Fibroblast of lung (primary cell): ENCODE data around the gene PIM2. TPM values are rescaled to one million over a fixed set of nuclear protein-coding genes. Genes with fewer than 3 reads are reported as not detected.
A peak's percentile ranks its signal among the peaks of the same experiment; 100 is the strongest.

Experiments
- DNase-seq, 2 donors: peaks; one replicate each; pipeline versions ENCODE4 v3.0.0 to v3.0.0-alpha.2; 2010; ENCODE audit warnings: low read depth in 2 of 2
- H2AFZ ChIP-seq: 2 replicates; pipeline ENCODE4 v1.5.1; 2012; ENCODE audit warnings: low read length, control low read depth, inconsistent platforms
- H3K27ac ChIP-seq: 2 replicates; pipeline ENCODE4 v1.5.1; 2011; ENCODE audit warnings: low read length, control low read depth; ENCODE audit not compliant: insufficient read depth
- H3K27me3 ChIP-seq: 2 replicates; pipeline ENCODE4 v1.5.1; 2011; ENCODE audit warnings: mild to moderate bottlenecking, low read length; ENCODE audit not compliant: control insufficient read depth, insufficient read depth
- H3K36me3 ChIP-seq: 2 replicates; pipeline ENCODE4 v1.5.1; 2011; ENCODE audit warnings: low read length; ENCODE audit not compliant: control insufficient read depth, insufficient read depth
- H3K4me1 ChIP-seq: 2 replicates; pipeline ENCODE4 v1.5.1; 2011; ENCODE audit warnings: low read length; ENCODE audit not compliant: control insufficient read depth, insufficient read depth; ENCODE audit errors: extremely low read depth
- H3K4me2 ChIP-seq: 2 replicates; pipeline ENCODE4 v1.5.1; 2011; ENCODE audit warnings: low read length, control low read depth; ENCODE audit not compliant: insufficient read depth; ENCODE audit errors: extremely low read depth
- H3K4me3 ChIP-seq, 4 experiments: fragments of 200-600 bp in 1 of 4; sonication (generic) in 1 of 4; replicated peaks in 1 of 4; 2 replicates each; pipeline ENCODE4 v1.5.1; 2011 to 2016; ENCODE audit warnings: low read length in 4 of 4, low read depth in 3 of 4, mild to moderate bottlenecking in 3 of 4, control low read depth in 2 of 4, inconsistent platforms in 1 of 4, mixed read lengths in 1 of 4; ENCODE audit not compliant: insufficient read depth in 1 of 4; ENCODE audit errors: control extremely low read depth in 1 of 4
- H3K79me2 ChIP-seq: 2 replicates; pipeline ENCODE4 v1.5.1; 2012; ENCODE audit warnings: mild to moderate bottlenecking, low read length, inconsistent platforms; ENCODE audit not compliant: control insufficient read depth, insufficient read depth
- H3K9ac ChIP-seq: 2 replicates; pipeline ENCODE4 v1.5.1; 2011; ENCODE audit warnings: mild to moderate bottlenecking, low read length, control low read depth; ENCODE audit not compliant: insufficient read depth
- H3K9me3 ChIP-seq: 2 replicates; pipeline ENCODE4 v1.5.1; 2012; ENCODE audit warnings: low read depth, low read length; ENCODE audit not compliant: control insufficient read depth, insufficient read depth
- H4K20me1 ChIP-seq: 2 replicates; pipeline ENCODE4 v1.5.1; 2011; ENCODE audit warnings: low read length; ENCODE audit not compliant: control insufficient read depth, insufficient read depth; ENCODE audit errors: extremely low read depth
- EZH2 ChIP-seq: IDR thresholded peaks from 2 replicates; pipeline ENCODE4 v1.5.1; 2012; ENCODE audit warnings: low read length, control low read depth, mild to moderate bottlenecking; ENCODE audit errors: missing control alignments
- polyA plus RNA-seq, 2 donors: library from polyadenylated mRNA; depleted of rRNA in 1 of 2; stranded (reverse) in 1 of 2; unstranded in 1 of 2; fragments of >200 nt; gene quantifications; 2 replicates each; pipeline ENCODE4 v1.2.1, GENCODE V29; 2011 to 2012; ENCODE audit warnings: missing spikeins in 1 of 2
- total RNA-seq: library from RNA; depleted of rRNA; stranded (reverse); fragments of >200 nt; gene quantifications from 2 replicates; pipeline ENCODE4 v1.2.1, GENCODE V29; 2014
- TF ChIP-seq, protein P1 (sequence below), 2 donors: IDR thresholded peaks in 1 of 2; conservative IDR thresholded peaks in 1 of 2; 1 replicate in 1 of 2; 2 replicates in 1 of 2; pipeline ENCODE4 v1.5.1; 2011 to 2012; ENCODE audit warnings: low read length in 2 of 2, control low read depth in 1 of 2, inconsistent platforms in 1 of 2, low read depth in 1 of 2, mild to moderate bottlenecking in 1 of 2

PIM2 gene
- total and polyA plus RNA-seq, 2 donors (not counting 1 experiment from before 2014, with no cell fraction given): 3.1 to 3.7 TPM

DNA sequence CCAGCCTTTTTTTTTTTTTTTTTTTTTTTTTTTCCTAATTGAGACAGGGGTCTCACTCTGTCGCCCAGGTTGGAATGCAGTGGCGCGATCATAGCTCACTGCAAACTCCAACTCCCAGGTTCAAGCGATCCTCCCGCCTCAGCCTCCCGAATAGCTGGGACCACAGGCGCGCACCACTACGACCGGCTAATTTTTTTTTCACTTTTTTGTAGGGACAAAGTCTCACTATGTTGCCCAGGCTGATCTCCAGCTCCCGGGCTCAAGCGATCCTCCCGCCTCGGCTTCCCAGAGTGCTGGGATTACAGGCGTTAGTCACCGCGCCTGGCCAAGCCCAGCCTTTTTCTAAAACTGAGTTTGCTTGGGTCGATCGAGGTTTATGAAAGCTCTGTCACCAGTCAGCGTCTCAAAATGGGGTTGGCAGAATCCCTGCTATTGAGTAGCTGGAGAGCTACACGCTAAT is 39.8 kb upstream of the PIM2 start:
- Histone ChIP-seq H3K36me3 (no peaks in the 10 kb centered on the region), H3K79me2 (peaks cover 27% of the 10 kb centered on the region), H3K9me3 (no peaks in the 10 kb centered on the region), H3K4me3 (peak overlapping the region; percentile 39 to 65 (median 46)), H3K4me2 (peak overlapping the region; percentile 66), H2AFZ (peak overlapping the region; percentile 41), H3K27me3 (no peaks in the 10 kb centered on the region), H3K27ac (peak overlapping the region; percentile 99), H4K20me1 (no peaks in the 10 kb centered on the region), H3K9ac (peak overlapping the region; percentile 48), H3K4me1 (peaks cover 5% of the 10 kb centered on the region)
- DNase-seq: peak; percentile 61 to 66
- no peak for TF ChIP-seq EZH2
- TF ChIP-seq, protein P1, sequence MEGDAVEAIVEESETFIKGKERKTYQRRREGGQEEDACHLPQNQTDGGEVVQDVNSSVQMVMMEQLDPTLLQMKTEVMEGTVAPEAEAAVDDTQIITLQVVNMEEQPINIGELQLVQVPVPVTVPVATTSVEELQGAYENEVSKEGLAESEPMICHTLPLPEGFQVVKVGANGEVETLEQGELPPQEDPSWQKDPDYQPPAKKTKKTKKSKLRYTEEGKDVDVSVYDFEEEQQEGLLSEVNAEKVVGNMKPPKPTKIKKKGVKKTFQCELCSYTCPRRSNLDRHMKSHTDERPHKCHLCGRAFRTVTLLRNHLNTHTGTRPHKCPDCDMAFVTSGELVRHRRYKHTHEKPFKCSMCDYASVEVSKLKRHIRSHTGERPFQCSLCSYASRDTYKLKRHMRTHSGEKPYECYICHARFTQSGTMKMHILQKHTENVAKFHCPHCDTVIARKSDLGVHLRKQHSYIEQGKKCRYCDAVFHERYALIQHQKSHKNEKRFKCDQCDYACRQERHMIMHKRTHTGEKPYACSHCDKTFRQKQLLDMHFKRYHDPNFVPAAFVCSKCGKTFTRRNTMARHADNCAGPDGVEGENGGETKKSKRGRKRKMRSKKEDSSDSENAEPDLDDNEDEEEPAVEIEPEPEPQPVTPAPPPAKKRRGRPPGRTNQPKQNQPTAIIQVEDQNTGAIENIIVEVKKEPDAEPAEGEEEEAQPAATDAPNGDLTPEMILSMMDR (conservative IDR thresholded peaks at IDR 0.05 in 1 of 2, IDR thresholded peaks at IDR 0.05 in 1 of 2; ENCODE audit: low read depth in 1 of 2, low read length in 2 of 2): no peak

GRCh38 chrX:48957827-48958634 is 39.2 kb upstream of the PIM2 start:
- Histone ChIP-seq H3K27me3 (no peaks in the 10 kb centered on the region), H3K79me2 (peaks cover 33% of the 10 kb centered on the region), H3K9me3 (no peaks in the 10 kb centered on the region), H4K20me1 (no peaks in the 10 kb centered on the region), H3K9ac (peak overlapping the region; percentile 85), H3K4me1 (peaks cover 5% of the 10 kb centered on the region), H3K4me3 (peak overlapping the region; percentile 57 to 81 (median 71)), H3K36me3 (no peaks in the 10 kb centered on the region), H3K27ac (peak overlapping the region; percentile 99), H2AFZ (peak overlapping the region; percentile 65), H3K4me2 (peak overlapping the region; percentile 35)
- no peak for TF ChIP-seq EZH2
- TF ChIP-seq, protein P1 (conservative IDR thresholded peaks at IDR 0.05 in 1 of 2, IDR thresholded peaks at IDR 0.05 in 1 of 2; ENCODE audit: low read depth in 1 of 2, low read length in 2 of 2): no peak
- DNase-seq: peak; percentile 97 to 98

- Histone ChIP-seq H3K9me3 (no peaks in the 10 kb centered on the region), H3K27ac (peak within 1 kb of the TSS; percentile 99), H4K20me1 (no peaks in the 10 kb centered on the region), H2AFZ (peak within 1 kb of the TSS; percentile 65), H3K27me3 (no peaks in the 10 kb centered on the region), H3K9ac (peak within 1 kb of the TSS; percentile 85), H3K79me2 (peaks cover 37% of the 10 kb centered on the region), H3K4me3 (peak within 1 kb of the TSS; percentile 57 to 81 (median 71)), H3K4me1 (peaks cover 5% of the 10 kb centered on the region), H3K36me3 (no peaks in the 10 kb centered on the region), H3K4me2 (peak within 1 kb of the TSS; percentile 80)
- TF ChIP-seq EZH2: no peak
- TF ChIP-seq, protein P1 (conservative IDR thresholded peaks at IDR 0.05 in 1 of 2, IDR thresholded peaks at IDR 0.05 in 1 of 2; ENCODE audit: low read depth in 1 of 2, low read length in 2 of 2): no peak
- DNase-seq: no peak
Measured at GRCh38 chrX:48957477-48957826, 38.6 kb upstream of the PIM2 start, which contains the start of gene OTUD5. TSS of gene OTUD5 (minus strand) at chrX:48957607. CDS start at chrX:48957570, 37 bp downstream.
